ENCODE results near the gene SH2D7.
"Not testable (repeated sequence)": the region's sequence is repeated elsewhere in the genome, so short reads cannot be mapped to it uniquely, and the experiment has no call there.

SH2D7 gene

DNA sequence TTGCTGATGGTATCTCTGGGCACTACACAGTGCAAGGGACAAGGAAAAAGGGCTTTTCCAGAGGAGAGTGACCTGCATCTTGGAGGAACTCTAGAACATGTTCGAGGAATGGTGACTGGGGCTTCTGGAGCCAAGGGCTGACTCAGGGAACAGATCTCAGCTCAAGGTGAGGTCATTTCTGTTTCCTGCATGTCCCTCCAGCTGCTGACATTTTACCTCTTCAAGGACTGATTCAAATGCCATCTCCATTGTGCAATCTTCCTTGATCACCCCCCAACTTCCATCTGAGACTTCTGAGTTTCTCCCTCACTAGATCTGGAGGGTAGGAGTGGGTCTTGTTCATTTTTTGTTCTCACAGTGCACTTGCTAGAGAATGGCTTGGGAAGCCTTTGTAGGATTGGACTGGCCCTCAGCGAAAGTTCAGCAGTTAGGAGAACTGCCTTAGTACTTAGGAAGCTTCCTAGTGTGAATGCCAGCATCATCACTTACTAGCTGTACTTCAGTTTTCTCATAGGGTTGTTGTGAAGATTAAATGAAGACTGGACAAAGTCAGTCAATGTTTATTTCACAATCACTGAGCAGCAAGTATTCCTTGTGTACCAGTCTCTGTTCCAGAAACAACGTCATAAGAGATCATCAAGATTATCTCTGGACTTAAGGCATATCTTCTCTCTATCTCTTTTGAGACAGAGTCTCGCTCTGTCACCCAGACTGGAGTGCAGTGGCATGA lies 54.2 kb downstream of the SH2D7 start:
- DNase-seq (ENCODE audit: low spot score): no peak

DNA sequence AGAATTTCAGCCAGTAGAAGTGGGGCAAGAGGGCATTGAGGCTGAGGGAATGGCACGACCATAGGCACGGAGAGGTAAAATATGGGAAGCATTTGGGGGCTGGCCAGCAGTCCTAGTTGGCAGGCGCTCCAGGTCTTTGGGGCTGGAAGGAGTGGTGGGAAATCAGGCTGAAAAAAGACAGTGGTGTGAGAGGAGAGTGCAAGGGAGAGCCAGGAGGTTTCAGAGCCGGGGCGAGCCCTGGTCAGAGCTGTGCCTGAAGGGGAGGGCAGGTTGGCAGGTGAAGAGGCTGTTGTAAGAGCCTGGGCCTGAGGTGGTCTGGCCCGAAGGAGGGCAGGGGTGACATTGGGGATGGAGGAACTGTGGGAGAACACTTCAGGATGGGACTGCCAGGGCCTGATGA lies 55.2 kb downstream of the SH2D7 start:
- DNase-seq (ENCODE audit: low spot score): no peak

DNA sequence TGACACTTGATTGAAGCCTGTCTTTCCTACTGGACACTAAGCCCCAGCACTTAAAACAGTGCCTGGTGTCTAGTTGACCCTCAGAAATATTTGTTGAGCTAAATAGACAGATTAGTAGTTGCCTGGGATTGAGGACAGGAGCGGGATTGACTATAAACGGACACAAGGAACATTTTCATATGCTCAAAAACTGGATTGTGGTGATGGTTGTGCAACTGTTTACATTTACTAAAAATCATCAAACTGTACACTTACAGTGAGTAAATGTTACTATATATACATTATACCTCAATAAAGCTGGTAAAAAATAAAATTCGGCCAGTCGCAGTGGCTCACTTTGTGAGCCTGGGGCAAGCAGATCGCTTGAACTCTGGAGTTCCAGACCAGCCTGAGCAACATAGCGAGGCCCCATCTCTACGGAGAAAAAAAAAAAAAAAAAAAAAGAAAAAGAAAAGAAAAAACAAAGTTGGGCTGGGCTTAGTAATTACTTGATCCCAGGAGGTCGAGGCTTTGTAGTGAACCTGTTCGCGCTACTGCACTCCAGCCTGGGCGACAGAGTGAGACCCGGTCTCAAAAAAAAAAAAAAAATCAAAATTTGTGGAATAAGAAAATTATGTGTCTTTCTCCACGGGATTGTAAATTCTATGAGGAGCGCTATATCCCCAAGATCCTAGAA lies 56.2 kb downstream of the SH2D7 start:
- no peak for DNase-seq (ENCODE audit: low spot score)

DNA sequence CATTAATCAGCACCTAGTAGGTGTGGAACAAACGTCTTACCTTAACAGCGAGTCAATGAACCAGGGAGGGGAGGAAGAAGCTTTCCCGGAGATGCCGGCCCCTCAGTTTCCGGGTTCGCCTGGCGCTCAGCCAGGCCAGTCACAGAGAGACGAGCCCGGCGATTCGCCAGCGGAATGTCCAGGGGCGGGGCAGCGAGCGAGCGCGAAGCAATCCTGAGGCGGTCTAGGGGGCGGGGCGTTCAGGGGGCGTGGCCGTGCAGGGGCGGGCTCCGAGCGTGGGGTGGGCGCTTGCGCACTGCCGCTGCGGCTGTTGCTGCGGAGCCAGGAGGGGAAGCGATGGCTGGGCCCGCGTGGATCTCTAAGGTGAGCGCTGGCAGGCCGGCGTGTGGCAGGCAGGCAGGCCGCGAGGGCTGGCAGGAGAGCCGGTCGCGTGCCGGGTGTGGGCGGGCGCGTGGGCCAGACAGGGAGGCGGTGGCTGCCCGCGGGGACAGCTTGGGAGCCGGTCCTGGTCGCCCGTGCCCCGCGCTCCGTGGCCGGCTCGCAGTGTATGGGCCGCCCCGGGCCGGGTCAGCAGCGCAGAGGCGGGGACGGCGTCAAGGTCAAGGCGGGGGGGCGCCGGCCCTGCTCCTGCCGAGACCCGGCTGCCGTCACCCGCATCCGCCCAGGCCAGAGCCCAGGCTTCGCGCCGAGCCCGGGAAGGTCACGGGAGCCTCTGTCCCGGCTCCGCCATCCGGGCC lies 56.9 kb downstream of the SH2D7 start, which contains the start of gene IDH3A:
Gene IDH3A (plus strand): TSS at position 295 of the 737 bp plus-strand sequence. CDS start 42 bp downstream, at position 337.
- DNase-seq (ENCODE audit: low spot score): peak; percentile 99

DNA sequence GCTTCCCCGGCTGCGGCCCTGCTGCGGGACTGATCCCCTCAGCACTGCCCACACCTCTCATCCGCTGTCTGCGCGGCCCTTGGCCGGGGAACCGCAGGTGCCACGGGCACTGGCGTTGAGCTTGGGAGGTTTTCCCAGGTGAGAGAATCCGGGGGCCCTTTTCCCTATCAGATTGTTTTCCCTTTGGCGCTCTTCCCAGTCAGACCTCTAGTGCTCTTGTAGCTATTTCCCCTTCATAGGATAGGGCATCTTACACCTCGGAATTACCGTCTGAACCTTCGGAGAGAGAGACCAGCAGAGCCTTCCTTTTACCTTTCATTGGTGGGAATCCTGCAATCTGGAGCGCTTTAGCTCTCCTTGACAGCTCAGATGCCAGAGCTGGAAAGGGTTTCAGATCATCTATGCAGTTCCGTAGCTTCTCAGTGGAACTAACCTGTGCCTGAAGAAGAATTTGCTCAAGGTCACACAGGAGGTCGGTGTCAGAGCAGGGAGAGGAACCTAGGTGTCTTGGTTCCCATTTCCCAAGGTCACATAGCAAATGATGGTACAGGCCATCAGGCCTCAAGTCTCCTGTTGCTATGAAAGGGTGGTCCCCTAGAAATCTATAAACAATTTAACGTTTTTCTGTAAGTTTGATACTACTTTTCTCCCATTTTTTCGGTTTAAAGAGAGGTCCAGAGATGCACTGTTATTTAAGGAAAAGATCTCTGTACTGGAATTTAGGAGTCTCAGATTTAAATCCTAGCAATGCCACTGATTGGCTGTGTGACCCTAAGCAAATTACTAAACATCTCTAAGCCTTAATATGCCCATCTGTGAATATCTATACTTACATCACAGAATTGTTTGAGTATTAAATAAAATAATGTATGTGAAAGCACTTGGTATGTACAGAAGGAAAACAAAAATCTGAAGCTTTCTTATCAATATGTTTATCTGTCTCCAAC lies 57.7 kb downstream of the SH2D7 start:
- DNase-seq (ENCODE audit: low spot score): peak; percentile 35

DNA sequence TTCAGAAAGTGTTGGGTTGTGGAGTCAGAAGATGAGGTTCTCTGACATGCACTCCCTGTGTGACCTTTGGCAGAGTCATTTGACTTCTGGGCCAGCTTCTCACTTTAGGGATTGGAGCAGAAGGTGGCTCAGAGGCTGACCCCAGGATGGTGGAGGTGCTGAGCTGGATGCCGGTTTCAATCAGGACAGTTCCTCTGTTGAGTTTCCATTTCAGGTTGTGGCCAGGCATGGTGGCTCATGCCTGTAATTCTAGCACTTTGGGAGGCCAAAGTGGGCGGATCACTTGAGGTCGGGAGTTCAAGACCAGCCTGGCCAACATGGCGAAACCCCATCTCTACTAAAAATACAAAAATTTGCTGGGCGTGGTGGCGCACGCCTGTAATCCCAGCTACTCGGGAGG lies 58.7 kb downstream of the SH2D7 start:
- DNase-seq (ENCODE audit: low spot score): not testable (repeated sequence)

All from hematopoietic multipotent progenitor cell treated with erythropoietin and hydrocortisone succinate and interleukin-3 and kit ligand, for 17 days (in vitro differentiated cells).